Lung (tissue), 12 donors: ENCODE results near the gene HEATR9. TPM values are rescaled to one million over a fixed set of nuclear protein-coding genes. Genes with fewer than 3 reads are reported as not detected.

Source experiments
- ATAC-seq: fragments of 200-7000 bp; cut with Tn5 transposase; one replicate; pipeline ENCODE4 v1.9.1; 2020; ENCODE audit warnings: moderate number of reproducible peaks; ENCODE audit not compliant: insufficient read depth, low FRiP score
- DNase-seq, 3 donors: peaks; one replicate each; pipeline ENCODE4 v3.0.0-alpha.2; 2013 to 2017
- H3K27ac ChIP-seq, 2 donors: one replicate each; pipeline ENCODE4 v1.5.1; 2013; ENCODE audit warnings: mild to moderate bottlenecking in 2 of 2, moderate library complexity in 2 of 2, control low read depth in 1 of 2, inconsistent platforms in 1 of 2, low read depth in 1 of 2, low read length in 1 of 2
- H3K27me3 ChIP-seq, 3 donors: one replicate each; pipeline ENCODE4 v1.5.1; 2013; ENCODE audit warnings: low read length in 2 of 3; ENCODE audit not compliant: control insufficient read depth in 3 of 3, insufficient read depth in 3 of 3
- H3K36me3 ChIP-seq, 4 donors: one replicate each; pipeline ENCODE4 v1.5.1; 2013; ENCODE audit warnings: low read length in 4 of 4, mild to moderate bottlenecking in 1 of 4, moderate library complexity in 1 of 4; ENCODE audit not compliant: control insufficient read depth in 4 of 4, insufficient read depth in 4 of 4
- H3K4me1 ChIP-seq, 5 donors: one replicate each; pipeline ENCODE4 v1.5.1; 2013; ENCODE audit warnings: low read length in 5 of 5, mild to moderate bottlenecking in 2 of 5, moderate library complexity in 1 of 5; ENCODE audit not compliant: control insufficient read depth in 5 of 5, insufficient read depth in 5 of 5
- H3K4me3 ChIP-seq: one replicate; pipeline ENCODE4 v1.5.1; 2013; ENCODE audit warnings: mild to moderate bottlenecking, control low read depth, moderate library complexity
- H3K9ac ChIP-seq, 2 donors: one replicate each; pipeline ENCODE4 v1.5.1; 2013; ENCODE audit warnings: low read length in 2 of 2, control low read depth in 1 of 2; ENCODE audit not compliant: insufficient read depth in 1 of 2
- H3K9me3 ChIP-seq, 4 donors: one replicate each; pipeline ENCODE4 v1.5.1; 2013; ENCODE audit warnings: low read length in 3 of 4, mild to moderate bottlenecking in 1 of 4, moderate library complexity in 1 of 4; ENCODE audit not compliant: control insufficient read depth in 4 of 4, insufficient read depth in 3 of 4
- CTCF ChIP-seq: IDR thresholded peaks from 2 replicates; pipeline ENCODE4 v1.5.1; 2012; ENCODE audit warnings: mild to moderate bottlenecking; ENCODE audit errors: control extremely low read depth, extremely low read depth
- WGBS, 2 donors: extraction: QIAGEN DNeasy Blood & Tissue Kit; methylation state at CpG; one replicate each; pipeline ENCODE4 v1.1.7; 2013; 5-methylcytosine and 5-hydroxymethylcytosine counted together
- polyA plus RNA-seq, 2 donors: library from polyadenylated mRNA; stranded (reverse); fragments of 200-250 nt; gene quantifications; one replicate each; pipeline ENCODE4 v1.2.1, GENCODE V29; 2013
- total RNA-seq, 2 donors: library from RNA; depleted of rRNA in 1 of 2; stranded (reverse); fragments of >200 nt in 1 of 2; gene quantifications; one replicate each; pipeline ENCODE4 v1.2.1, GENCODE V29; 2014 to 2021
- donor health status: control.
- donor health status: control.
- donor health status: Bipolar disorder and iron deficiency.
- donor health status: healthy.
- donor health status: DM: yes; HTN: yes; CAD: no.

The HEATR9 gene
- total and polyA plus RNA-seq, 4 donors: 0.05 to 0.17 TPM; not detected in 2

- no peak for DNase-seq
Observed at GRCh38 chr17:35914354-35914753, 45.7 kb upstream of the HEATR9 start.

GRCh38 chr17:35913609-35914008 is 44.9 kb upstream of the HEATR9 start:
- Histone ChIP-seq H3K36me3 (no peaks in the 10 kb centered on the region), H3K4me1 (no peaks in the 10 kb centered on the region), H3K9ac (no peak overlapping the region), H3K4me3 (no peak overlapping the region), H3K27ac (no peak overlapping the region), H3K27me3 (no peaks in the 10 kb centered on the region), H3K9me3 (peaks cover 0 to 2% (median 0%) of the 10 kb centered on the region in 4 donors)
- ATAC-seq: no peak
- 86 to 89% methylated on average over 4 of the region's 4 CpGs for WGBS, 2 donors
- no peak for DNase-seq
- no peak for TF ChIP-seq CTCF

More at GRCh38 chr17:35914354-35914753, 45.7 kb upstream of the HEATR9 start:
- TF ChIP-seq CTCF: no peak
- Histone ChIP-seq H3K4me3 (no peak overlapping the region), H3K9me3 (peaks cover 0 to 2% (median 0%) of the 10 kb centered on the region in 4 donors), H3K9ac (no peak overlapping the region), H3K36me3 (no peaks in the 10 kb centered on the region), H3K27ac (no peak overlapping the region), H3K4me1 (no peaks in the 10 kb centered on the region), H3K27me3 (no peaks in the 10 kb centered on the region)
- no peak for ATAC-seq
- WGBS, 2 donors: 93 to 100% methylated on average over 1 of the region's 1 CpG

GRCh38 chr17:35912942-35913341 is 44.3 kb upstream of the HEATR9 start:
- ATAC-seq (no peak), DNase-seq (no peak)
- Histone ChIP-seq H3K9me3 (peaks cover 0 to 2% (median 0%) of the 10 kb centered on the region in 4 donors), H3K4me1 (no peaks in the 10 kb centered on the region), H3K9ac (no peak overlapping the region), H3K36me3 (no peaks in the 10 kb centered on the region), H3K4me3 (no peak overlapping the region), H3K27ac (no peak overlapping the region), H3K27me3 (no peaks in the 10 kb centered on the region)
- TF ChIP-seq CTCF: no peak
- WGBS, 2 donors: 86 to 88% methylated on average over 2 of the region's 2 CpGs

GRCh38 chr17:35912339-35912912 is 43.7 kb upstream of the HEATR9 start:
- WGBS, 2 donors: 90 to 99% methylated on average over 3 of the region's 3 CpGs
- H3K36me3 ChIP-seq: no peaks in the 10 kb centered on the region

More at GRCh38 chr17:35912339-35912912, 43.7 kb upstream of the HEATR9 start:
- TF ChIP-seq CTCF: no peak
- no peaks in the 10 kb centered on the region for H3K27me3 ChIP-seq
- DNase-seq (no peak), ATAC-seq (no peak)
- H3K9me3 ChIP-seq: peaks cover 0 to 2% (median 0%) of the 10 kb centered on the region in 4 donors
- H3K4me3 ChIP-seq: no peak overlapping the region
- H3K27ac ChIP-seq: no peak overlapping the region
- no peaks in the 10 kb centered on the region for H3K4me1 ChIP-seq
- no peak overlapping the region for H3K9ac ChIP-seq
